Left lobe of liver (tissue), 2 donors: Measurements from ENCODE around the gene OGDH. TPM values are rescaled to one million over a fixed set of nuclear protein-coding genes. Genes with fewer than 3 reads are reported as not detected.
A peak's percentile ranks its signal among the peaks of the same experiment; 100 is the strongest.
"Not testable (repeated sequence)": the region's sequence is repeated elsewhere in the genome, so short reads cannot be mapped to it uniquely, and the experiment has no call there.

Source experiments
- ATAC-seq: fragments of 200-7000 bp; cut with Tn5 transposase; one replicate; pipeline ENCODE4 v1.9.1; 2020; ENCODE audit warnings: mild to moderate bottlenecking, moderate library complexity
- DNase-seq: peaks from one replicate; pipeline ENCODE4 v3.0.0-alpha.2; 2020; ENCODE audit warnings: low spot score
- total RNA-seq: library from RNA; stranded (reverse); gene quantifications from one replicate; pipeline ENCODE4 v1.2.1, GENCODE V29; 2021
- donor health status: DM: no; HTN: no; CAD: no; lungs with moderate emphysema.
- donor health status: DM: no; HTN: yes; CAD: no.

OGDH gene
- total RNA-seq, 1 donor from 2014 or later = 50.9 TPM

DNA sequence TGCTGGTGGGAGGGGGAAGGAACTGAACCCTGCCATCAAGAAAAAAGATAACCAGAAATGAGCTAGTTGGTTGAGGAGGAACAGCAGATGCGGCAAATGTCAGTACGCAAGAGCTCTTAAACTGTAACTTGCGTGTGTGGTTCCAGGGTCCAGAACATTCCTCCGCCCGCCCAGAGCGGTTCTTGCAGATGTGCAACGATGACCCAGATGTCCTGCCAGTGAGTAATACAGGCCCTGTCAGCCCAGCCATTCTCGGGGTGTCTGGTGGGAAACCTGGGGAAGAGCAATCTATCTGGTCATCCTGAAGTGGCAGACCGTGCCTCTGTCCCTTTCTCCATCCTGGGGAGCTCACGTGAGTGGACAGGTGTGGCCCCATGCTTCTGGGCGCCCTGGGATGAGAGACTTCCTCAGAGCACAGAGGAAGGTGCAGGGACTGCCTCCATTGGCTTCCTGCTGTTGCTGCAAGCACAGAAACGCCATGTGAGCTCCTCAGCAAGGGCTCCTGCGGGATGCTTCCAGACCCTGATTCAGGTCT, 91.7 kb downstream of the OGDH start:
- no peak for DNase-seq

GRCh38 chr7:44699598-44699997, 93.2 kb downstream of the OGDH start:
- not testable (repeated sequence) for DNase-seq, ATAC-seq

More for the DNA sequence above, 91.7 kb downstream of the OGDH start:
- no peak for ATAC-seq

DNA sequence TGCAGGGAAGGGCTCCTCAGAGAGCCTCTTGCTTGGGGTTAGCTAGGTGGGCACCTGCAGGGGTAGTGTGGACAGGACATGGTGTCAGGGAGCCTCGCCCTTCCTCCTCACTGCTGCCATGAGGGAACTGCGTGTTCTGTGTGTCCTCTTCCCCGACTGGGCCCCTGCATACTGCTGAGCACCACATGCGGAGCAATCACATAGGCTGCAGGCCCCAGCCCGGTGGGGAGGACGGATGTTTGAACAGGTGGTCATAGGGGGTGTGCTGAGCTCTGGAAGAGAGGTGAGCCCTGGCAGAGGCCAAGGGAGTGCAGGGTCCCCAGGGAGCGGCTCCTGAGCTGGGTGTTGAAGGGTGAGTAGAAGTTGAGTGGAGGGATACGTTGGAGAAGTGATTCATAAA, 93.9 kb downstream of the OGDH start:
- DNase-seq (no peak), ATAC-seq (no peak)

DNA sequence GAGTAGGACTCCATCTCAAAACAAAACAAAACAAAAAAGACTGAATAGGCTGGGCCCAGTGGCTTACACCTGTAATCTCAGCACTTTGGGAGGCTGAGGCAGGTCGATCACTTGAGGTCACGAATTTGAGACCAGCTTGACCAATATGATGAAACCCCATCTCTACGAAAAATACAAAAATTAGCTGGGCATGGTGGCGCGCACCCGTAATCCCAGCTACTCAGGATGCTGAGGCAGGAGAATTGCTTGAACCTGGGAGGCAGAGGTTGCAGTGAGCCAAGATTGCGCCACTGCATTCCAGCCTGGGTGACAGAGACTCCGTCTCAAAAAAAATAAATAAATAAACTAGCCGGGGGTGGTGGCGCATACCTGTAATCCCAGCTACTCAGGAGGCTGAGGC, 97.0 kb downstream of the OGDH start:
- not testable (repeated sequence) for ATAC-seq

DNA sequence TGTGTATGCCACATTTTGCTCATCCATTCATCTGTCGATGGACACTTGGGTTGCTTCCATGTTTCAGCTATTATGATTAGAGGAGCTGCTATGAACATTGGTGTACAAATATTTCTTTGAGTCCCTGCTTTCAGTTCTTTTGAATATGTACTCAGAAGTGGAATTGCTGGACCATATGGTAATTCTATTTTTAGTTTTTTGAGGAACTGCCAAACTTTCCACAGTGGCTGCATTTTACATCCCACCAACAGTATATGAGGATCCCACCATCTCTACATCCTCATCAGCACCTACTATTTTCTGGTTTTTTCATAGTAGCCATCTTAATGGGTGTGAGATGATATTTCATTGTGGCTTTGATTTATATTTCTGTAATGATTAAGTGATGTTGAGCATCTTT, 97.5 kb downstream of the OGDH start:
- ATAC-seq = no peak

More for the DNA sequence above, 97.0 kb downstream of the OGDH start:
- not testable (repeated sequence) for DNase-seq

DNA sequence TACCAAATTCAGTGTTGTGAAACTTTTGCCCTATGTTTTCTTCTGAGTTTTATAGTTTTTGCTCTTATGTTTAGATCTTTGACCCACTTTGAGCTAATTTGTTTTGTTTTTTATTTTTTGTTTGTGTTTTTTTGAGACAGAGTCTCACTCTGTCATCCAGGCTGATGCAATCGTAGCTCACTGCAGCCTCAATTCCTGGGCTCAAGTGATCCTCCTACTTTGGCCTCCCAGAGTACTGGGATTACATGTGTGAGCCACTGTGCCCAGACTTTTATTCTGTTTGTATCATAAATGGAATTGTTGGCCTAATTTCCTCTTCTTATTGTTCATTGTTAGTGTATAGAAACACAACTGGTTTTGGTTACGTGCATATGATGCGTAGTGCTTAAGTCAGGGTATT, 99.0 kb downstream of the OGDH start:
- DNase-seq (no peak), ATAC-seq (no peak)

More for the DNA sequence above, 97.5 kb downstream of the OGDH start:
- no peak for DNase-seq

DNA sequence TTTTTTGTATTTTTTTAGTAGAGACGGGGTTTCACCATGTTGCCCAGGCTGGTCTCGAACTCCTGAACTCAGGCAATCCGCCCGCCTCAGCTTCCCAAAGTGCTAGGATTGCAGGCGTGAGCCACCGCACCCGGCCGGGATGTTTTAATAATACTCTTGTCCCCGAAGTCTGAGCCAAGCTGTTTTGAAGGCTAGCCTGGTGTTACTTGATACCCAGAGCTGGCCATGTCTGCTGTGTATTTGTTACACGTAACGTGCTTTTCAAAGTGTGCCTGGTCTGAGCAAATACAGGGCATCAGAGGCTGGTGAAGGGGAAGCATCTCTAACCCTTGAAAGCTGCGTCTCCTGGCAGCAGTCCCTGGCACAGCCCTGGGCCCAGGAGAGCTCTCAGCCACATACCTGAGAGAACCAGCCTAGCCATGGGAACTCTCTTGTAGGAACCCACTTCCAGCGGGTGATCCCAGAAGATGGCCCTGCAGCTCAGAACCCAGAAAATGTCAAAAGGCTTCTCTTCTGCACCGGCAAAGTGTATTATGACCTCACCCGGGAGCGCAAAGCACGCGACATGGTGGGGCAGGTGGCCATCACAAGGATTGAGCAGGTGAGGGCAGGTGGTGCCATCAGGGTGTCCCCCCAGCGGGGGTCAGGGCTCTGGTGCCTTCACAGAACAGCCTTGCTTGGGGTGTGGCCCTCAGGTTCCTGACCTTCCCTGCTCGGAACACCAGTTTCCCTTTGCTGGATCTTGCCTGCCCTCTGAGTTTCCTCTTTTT, 100.5 kb downstream of the OGDH start:
- no peak for DNase-seq
- no peak for ATAC-seq

- ATAC-seq (no peak), DNase-seq (no peak)
These were observed 101.3 kb downstream of the OGDH start for GRCh38 chr7:44707558-44708230.

DNA sequence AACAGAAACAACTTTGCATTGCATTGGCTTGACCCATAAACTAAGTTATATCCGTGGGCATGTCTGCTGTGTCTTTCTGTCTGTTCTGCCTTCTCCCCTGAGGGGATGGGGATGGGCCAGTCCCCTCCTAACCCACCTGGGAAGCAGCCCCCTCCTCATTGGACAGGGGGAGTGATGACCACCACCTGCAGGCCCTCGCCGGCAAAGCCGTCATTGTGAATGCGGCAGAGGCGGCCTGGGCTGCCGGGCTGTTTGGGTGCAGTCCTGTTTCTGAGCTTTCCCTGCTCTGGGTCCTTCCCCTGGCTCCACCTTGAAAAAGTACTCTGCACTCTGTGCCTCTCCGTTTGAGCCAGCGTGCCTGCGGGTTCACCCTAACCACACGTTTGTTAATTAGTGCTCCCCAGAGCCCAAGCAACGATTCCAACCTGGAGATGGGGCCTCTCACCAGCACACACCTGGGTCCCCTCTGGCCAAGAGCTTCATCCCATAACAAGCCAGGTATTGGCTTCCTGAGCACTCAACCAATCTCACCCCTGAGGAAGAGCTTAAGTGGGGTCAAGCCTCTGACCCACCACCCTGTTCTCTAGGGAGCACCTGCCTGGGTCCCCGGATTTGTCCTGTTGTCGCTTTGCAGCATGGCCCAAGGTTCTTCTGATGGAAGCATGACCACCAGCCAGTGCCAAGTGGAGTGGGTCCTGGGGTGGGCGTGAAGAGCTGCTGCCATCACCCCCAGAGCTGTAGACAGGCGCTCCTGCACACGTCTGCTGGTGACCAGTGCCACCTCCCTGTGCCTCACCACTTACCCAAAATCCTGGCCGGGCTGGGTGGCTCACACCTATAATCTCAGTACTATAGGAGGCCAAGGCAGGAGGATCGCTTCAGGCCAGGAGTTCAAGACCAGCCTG, 102.8 kb downstream of the OGDH start:
- DNase-seq = no peak
- no peak for ATAC-seq

- DNase-seq (no peak), ATAC-seq (no peak)
These were observed 103.6 kb downstream of the OGDH start for GRCh38 chr7:44709945-44710596.

GRCh38 chr7:44711528-44711927, 105.1 kb downstream of the OGDH start:
- no peak for ATAC-seq

GRCh38 chr7:44712012-44712411, 105.6 kb downstream of the OGDH start:
- ATAC-seq = peak; percentile 23
- DNase-seq = no peak

More at GRCh38 chr7:44711528-44711927, 105.1 kb downstream of the OGDH start:
- no peak for DNase-seq

DNA sequence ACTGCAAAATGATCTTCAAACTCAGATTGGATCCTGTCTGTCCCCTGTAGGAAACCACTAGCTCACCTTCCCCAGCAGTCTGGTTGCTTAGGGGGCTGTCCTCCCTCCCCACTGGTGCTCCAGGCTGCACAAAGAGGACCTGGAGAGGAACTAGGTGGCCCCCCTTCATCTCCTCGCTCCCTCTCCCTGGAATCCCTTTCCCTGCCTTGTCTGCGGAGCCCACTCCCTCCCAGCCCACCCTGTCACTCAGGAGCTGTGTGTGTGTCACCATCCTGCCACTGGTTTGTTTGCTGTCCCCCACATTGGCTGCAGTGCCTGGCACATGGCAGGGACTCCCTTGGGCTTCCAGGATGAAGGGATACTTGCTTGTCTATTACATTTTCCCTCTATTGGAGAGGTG, 106.7 kb downstream of the OGDH start:
- DNase-seq (no peak), ATAC-seq (no peak)

DNA sequence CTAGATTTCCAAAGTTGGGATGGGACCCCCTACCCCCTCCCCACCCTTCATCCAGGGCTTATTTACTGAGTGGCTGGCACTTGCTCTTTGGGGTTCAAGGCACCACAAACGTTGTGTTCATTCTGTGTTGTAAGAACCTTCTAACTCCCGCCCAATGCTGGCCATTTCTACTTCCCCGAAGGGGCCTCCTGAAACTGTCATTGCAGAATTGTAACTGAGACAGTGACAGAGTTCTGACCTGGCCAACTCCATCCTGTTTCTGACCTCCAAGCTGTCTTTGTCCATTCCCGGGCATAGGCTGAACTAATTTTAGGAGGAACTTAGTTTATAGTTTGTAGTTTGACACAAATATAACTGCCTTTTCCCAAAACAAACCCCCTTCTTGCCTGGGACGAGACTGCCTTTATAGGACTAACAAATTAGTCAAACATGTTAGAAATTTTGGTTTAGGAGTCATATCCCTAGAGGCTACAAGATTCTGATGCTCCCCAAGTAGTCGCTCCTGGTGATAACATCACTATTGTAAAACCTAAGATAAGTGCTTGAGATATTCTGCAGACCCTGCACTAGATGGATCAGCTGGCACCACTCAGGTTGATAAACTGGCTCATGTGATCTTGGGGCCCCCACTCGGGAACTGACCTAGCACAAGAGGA, 107.4 kb downstream of the OGDH start:
- DNase-seq = no peak
- ATAC-seq = no peak

- DNase-seq = no peak
- no peak for ATAC-seq
These were observed 109.8 kb downstream of the OGDH start for GRCh38 chr7:44716205-44716604.

DNA sequence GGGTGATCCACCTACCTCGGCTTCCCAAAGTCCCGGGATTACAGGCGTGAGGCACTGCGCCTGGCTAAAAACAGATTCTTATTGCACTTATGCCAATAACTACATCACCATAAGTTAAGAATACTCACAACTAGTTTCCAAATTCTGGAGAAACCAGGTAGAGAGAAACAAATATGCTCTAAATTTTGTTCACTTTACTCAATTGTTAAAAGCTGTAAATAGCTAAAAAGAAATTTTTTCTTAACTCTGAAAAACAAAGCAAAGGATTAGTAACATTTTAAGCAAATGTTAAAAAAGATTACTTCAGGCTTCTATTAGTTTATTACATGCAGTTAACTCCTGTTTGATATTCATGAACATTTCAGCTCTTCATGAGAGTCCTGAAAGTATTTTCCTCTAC, 113.9 kb downstream of the OGDH start:
- DNase-seq (no peak), ATAC-seq (no peak)

DNA sequence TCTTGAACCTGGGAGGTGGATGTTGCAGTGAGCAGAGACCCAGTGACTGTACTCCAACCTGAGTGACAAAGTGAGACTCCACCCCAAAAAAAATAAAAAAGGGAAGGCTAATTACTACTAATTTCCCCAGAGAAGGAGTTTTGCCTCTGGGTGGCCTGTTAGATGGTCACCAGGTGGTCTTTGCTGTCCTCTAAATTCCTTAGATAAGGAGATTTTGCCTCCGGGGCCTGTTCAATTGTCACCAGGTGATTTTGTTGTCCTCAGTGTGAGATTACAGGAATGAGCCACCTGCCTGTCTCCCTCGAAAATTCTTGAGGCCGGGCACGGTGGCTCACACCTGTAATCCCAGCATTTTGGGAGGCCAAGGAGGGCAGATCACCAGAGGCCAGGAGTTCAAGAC, 117.8 kb downstream of the OGDH start:
- no peak for DNase-seq
- no peak for ATAC-seq

DNA sequence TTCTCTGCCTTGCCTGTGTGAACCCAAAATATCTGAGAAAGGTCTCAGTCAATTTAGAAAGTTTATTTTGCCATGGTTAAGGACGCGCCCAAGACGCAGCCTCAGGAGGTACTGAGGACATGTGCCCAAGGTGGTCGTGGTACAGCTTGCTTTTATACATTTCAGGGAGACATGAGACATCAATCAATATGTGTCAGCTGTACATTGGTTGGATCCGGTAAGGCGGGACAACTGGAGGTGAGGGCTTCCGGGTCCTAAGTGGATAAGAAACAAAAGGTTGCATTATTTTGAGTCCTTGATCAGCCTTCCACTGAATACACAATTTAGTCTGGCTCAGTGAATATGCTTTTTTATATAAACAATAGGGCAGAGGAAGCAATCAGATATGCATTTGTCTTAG, 119.8 kb downstream of the OGDH start:
- DNase-seq, ATAC-seq: not testable (repeated sequence)

DNA sequence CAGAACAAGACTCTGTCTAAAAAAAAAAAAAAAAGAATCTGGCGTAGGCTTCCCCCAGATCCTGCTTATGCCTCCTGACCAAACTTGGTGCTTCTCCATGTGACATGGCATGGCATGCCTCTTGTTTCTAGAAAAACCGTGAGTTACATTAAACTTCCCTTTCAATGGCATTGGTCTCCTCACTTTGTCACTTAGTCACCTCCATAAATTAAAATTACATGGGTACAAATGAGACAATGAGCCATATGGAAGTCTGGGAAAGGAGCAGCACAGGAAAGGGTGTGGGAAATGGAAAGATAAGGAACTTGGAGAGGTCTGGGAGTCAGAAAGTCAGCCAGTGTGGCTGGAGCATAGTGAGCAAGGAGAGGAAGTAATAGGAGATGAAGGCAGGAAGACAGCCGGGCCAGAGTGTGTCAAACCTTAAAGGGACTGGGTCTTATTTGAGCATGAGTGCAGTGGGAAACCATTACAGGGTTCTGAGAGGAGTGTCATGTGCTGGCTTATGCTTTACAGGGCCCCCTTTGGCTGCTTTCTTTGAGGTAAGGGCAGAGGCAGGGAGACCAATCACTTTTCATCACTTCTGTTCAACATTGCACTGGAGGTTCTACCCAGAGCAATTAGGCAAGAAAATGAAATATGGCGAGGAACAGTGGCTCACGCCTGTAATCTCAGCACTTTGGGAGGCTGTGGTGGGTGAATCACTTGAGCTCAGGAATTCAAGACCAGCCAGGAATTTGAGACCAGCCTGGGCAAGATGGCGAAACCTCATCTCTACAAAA, 120.9 kb downstream of the OGDH start:
- DNase-seq = no peak
- peak; percentile 57 for ATAC-seq
